Measurements from ENCODE around the gene EXOSC7. TPM values are rescaled to one million over a fixed set of nuclear protein-coding genes. Genes with fewer than 3 reads are reported as not detected.

The EXOSC7 gene
- total and polyA plus RNA-seq, 2 donors (not counting 3 experiments of a cell fraction or from before 2014, with no cell fraction given): 44.5 to 53.8 TPM

- intact Hi-C loops (cut with micrococcal nuclease) (loop anchor here (10.0 kb wide), 1 partner anchor 471 kb away; the partner anchor contains the start of gene ZKSCAN7), dilution Hi-C loops (cut with MboI; ENCODE audit: extremely low pct_ligation_motif_present, low sequenced_read_pairs) (loop anchor here (25.0 kb wide), 1 partner anchor 486 kb away; no protein-coding TSS in a partner anchor)
- FAIRE-seq (peak; percentile 83), DNase-seq (ENCODE audit: low read depth, low spot score) (peak; percentile 72)
- peak within 1 kb of the TSS; percentile 25 for H3K4me2 ChIP-seq (ENCODE audit: insufficient read depth, low read length)
- CTCF ChIA-PET: no interaction called here
- no peak within 1 kb of the TSS for H3K27ac ChIP-seq (ENCODE audit: insufficient read depth, low read depth, low read length)
- TF ChIP-seq POLR2AphosphoS5 (IDR thresholded peaks at IDR 0.05; ENCODE audit: insufficient read depth, low read depth, low read length): no peak
- H3K9me3 ChIP-seq (replicated peaks; ENCODE audit: control insufficient read depth, insufficient read depth, low read length): no peaks in the 10 kb centered on the region
- H3K9me1 ChIP-seq (replicated peaks; ENCODE audit: control insufficient read depth, extremely low read depth, insufficient read depth, low read length): no peaks in the 10 kb centered on the region
- H3K27me3 ChIP-seq (ENCODE audit: control insufficient read depth in 2 of 2, insufficient read depth in 2 of 2, low read length in 2 of 2): no peaks in the 10 kb centered on the region
- no TSS peak for BruUV-seq (replicated peaks)
- peaks cover 22% of the 10 kb centered on the region for H3K4me1 ChIP-seq (ENCODE audit: control insufficient read depth, extremely low read depth, insufficient read depth, low read length)
- no peaks in the 10 kb centered on the region for H4K20me1 ChIP-seq (replicated peaks; ENCODE audit: control insufficient read depth, extremely low read depth, insufficient read depth, low read length)
- H3K4me3 ChIP-seq (replicated peaks in 1 of 3; ENCODE audit: insufficient read depth in 1 of 3, low read depth in 1 of 3, low read length in 3 of 3): no peak within 1 kb of the TSS
- peak within 1 kb of the TSS; percentile 10 for H2AFZ ChIP-seq (ENCODE audit: low read depth, low read length)
- H3K9ac ChIP-seq (replicated peaks; ENCODE audit: extremely low read depth, insufficient read depth, low read length): no peak within 1 kb of the TSS
- H3K36me3 ChIP-seq (ENCODE audit: control insufficient read depth in 2 of 2, extremely low read depth in 1 of 2, insufficient read depth in 2 of 2, low read length in 2 of 2): no peaks in the 10 kb centered on the region
- POLR2A ChIA-PET: interaction anchor here (0.6 kb wide), 1 partner anchor 445 kb away, joined by 5 read pairs; no protein-coding TSS in a partner anchor
- no peaks in the 10 kb centered on the region for H3K79me2 ChIP-seq (ENCODE audit: control insufficient read depth, insufficient read depth, low read length)
These were observed 50.0 kb downstream of the EXOSC7 start, which contains the start of gene CLEC3B for GRCh38 chr3:45026038-45026437. CLEC3B (plus strand) TSS chr3:45026303; CDS start chr3:45026363, 60 bp downstream.

GRCh38 chr3:45026957-45027356 is 50.9 kb downstream of the EXOSC7 start:
- Histone ChIP-seq H3K4me2 (ENCODE audit: insufficient read depth, low read length) (no peak overlapping the region), H3K9me3 (replicated peaks; ENCODE audit: control insufficient read depth, insufficient read depth, low read length) (no peaks in the 10 kb centered on the region), H2AFZ (ENCODE audit: low read depth, low read length) (no peak overlapping the region), H3K9ac (replicated peaks; ENCODE audit: extremely low read depth, insufficient read depth, low read length) (no peak overlapping the region), H3K9me1 (replicated peaks; ENCODE audit: control insufficient read depth, extremely low read depth, insufficient read depth, low read length) (no peaks in the 10 kb centered on the region), H3K27ac (ENCODE audit: insufficient read depth, low read depth, low read length) (no peak overlapping the region), H3K4me3 (replicated peaks in 1 of 3; ENCODE audit: insufficient read depth in 1 of 3, low read depth in 1 of 3, low read length in 3 of 3) (no peak overlapping the region), H3K79me2 (ENCODE audit: control insufficient read depth, insufficient read depth, low read length) (no peaks in the 10 kb centered on the region), H3K27me3 (ENCODE audit: control insufficient read depth in 2 of 2, insufficient read depth in 2 of 2, low read length in 2 of 2) (no peaks in the 10 kb centered on the region), H3K36me3 (ENCODE audit: control insufficient read depth in 2 of 2, extremely low read depth in 1 of 2, insufficient read depth in 2 of 2, low read length in 2 of 2) (no peaks in the 10 kb centered on the region), H4K20me1 (replicated peaks; ENCODE audit: control insufficient read depth, extremely low read depth, insufficient read depth, low read length) (no peaks in the 10 kb centered on the region), H3K4me1 (ENCODE audit: control insufficient read depth, extremely low read depth, insufficient read depth, low read length) (peaks cover 22% of the 10 kb centered on the region)
- intact Hi-C loops (cut with micrococcal nuclease) (loop anchor here (10.0 kb wide), 1 partner anchor 472 kb away; the partner anchor contains the start of gene ZKSCAN7), dilution Hi-C loops (cut with MboI; ENCODE audit: extremely low pct_ligation_motif_present, low sequenced_read_pairs) (loop anchor here (25.0 kb wide), 1 partner anchor 485 kb away; no protein-coding TSS in a partner anchor)
- no peak for FAIRE-seq
- no TSS peak for BruUV-seq (replicated peaks)
- no peak for TF ChIP-seq GATA2 (IDR thresholded peaks at IDR 0.05; ENCODE audit: insufficient read depth, insufficient read length, low read depth, low read length)
- TF ChIP-seq FOS (IDR thresholded peaks at IDR 0.05; ENCODE audit: borderline replicate concordance, insufficient read depth, low read length): no peak
- no peak for TF ChIP-seq POLR2A (IDR thresholded peaks at IDR 0.05; ENCODE audit: low read depth, low read length)
- TF ChIP-seq EZH2 (IDR thresholded peaks at IDR 0.05; ENCODE audit: borderline replicate concordance, low read depth, low read length, severe bottlenecking): no peak
- TF ChIP-seq MYC (IDR thresholded peaks at IDR 0.05; ENCODE audit: low read depth, low read length): no peak
- no peak for TF ChIP-seq POLR2AphosphoS5 (IDR thresholded peaks at IDR 0.05; ENCODE audit: insufficient read depth, low read depth, low read length)
- TF ChIP-seq JUN (IDR thresholded peaks at IDR 0.05; ENCODE audit: borderline replicate concordance, insufficient read depth, insufficient read length, low read depth): no peak
- TF ChIP-seq, protein P1, sequence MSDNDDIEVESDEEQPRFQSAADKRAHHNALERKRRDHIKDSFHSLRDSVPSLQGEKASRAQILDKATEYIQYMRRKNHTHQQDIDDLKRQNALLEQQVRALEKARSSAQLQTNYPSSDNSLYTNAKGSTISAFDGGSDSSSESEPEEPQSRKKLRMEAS (IDR thresholded peaks at IDR 0.05; ENCODE audit: insufficient read depth, insufficient read length): no peak
- TF ChIP-seq CTCF (IDR thresholded peaks at IDR 0.05; ENCODE audit: extremely low read depth in 1 of 2, insufficient read depth in 1 of 2, low read depth in 1 of 2, low read length in 2 of 2): no peak
- POLR2A ChIA-PET: no interaction called here
- CTCF ChIA-PET: interaction anchor here (1.0 kb wide), 1 partner anchor 13 kb away, joined by 3 read pairs; no protein-coding TSS in a partner anchor
- DNase-seq (ENCODE audit: low read depth, low spot score): no peak

Measured in endothelial cell of umbilical vein (primary cell).